Gastrocnemius medialis (tissue), 4 donors: Measurements from ENCODE around the gene PGLYRP2.

ENCODE experiments used
- POLR2A ChIP-seq, 2 donors: fragments of 450-650 bp; IDR thresholded peaks; one replicate each; pipeline ENCODE4 v1.6.1; 2017; ENCODE audit warnings: antibody characterized with exemption in 2 of 2, mild to moderate bottlenecking in 2 of 2, moderate library complexity in 2 of 2
- TF ChIP-seq, protein P1 (sequence below), 5 experiments: fragments of 450-650 bp in 3 of 5; fragments of 200-600 bp in 2 of 5; sonication (generic) in 2 of 5; IDR thresholded peaks in 4 of 5; conservative IDR thresholded peaks in 1 of 5; 1 replicate in 4 of 5; 2 replicates in 1 of 5; pipeline ENCODE4 v1.5.1; 2016 to 2019; ENCODE audit warnings: antibody characterized with exemption in 5 of 5, mild to moderate bottlenecking in 3 of 5, moderate library complexity in 3 of 5

- TF ChIP-seq, protein P1, sequence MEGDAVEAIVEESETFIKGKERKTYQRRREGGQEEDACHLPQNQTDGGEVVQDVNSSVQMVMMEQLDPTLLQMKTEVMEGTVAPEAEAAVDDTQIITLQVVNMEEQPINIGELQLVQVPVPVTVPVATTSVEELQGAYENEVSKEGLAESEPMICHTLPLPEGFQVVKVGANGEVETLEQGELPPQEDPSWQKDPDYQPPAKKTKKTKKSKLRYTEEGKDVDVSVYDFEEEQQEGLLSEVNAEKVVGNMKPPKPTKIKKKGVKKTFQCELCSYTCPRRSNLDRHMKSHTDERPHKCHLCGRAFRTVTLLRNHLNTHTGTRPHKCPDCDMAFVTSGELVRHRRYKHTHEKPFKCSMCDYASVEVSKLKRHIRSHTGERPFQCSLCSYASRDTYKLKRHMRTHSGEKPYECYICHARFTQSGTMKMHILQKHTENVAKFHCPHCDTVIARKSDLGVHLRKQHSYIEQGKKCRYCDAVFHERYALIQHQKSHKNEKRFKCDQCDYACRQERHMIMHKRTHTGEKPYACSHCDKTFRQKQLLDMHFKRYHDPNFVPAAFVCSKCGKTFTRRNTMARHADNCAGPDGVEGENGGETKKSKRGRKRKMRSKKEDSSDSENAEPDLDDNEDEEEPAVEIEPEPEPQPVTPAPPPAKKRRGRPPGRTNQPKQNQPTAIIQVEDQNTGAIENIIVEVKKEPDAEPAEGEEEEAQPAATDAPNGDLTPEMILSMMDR (IDR thresholded peaks at IDR 0.05 in 4 of 5, conservative IDR thresholded peaks at IDR 0.05 in 1 of 5), result peak in 2 of 5 experiments; percentile 28 to 30
- TF ChIP-seq POLR2A (IDR thresholded peaks at IDR 0.05), result no peak
Observed at GRCh38 chr19:15479391-15480345, at the start of gene PGLYRP2.
